Esophagus squamous epithelium (tissue), 5 donors: ENCODE results near the gene BHLHA15. TPM values are rescaled to one million over a fixed set of nuclear protein-coding genes. Genes with fewer than 3 reads are reported as not detected.

Experiments
- DNase-seq: peaks from one replicate; lab custom pipeline; 2025; lab: John Stamatoyannopoulos, UW
- H3K27ac ChIP-seq, 4 donors: fragments of 200-600 bp; sonication (generic); one replicate each; pipeline ENCODE4 v1.5.1; 2016 to 2019; ENCODE audit warnings: mild to moderate bottlenecking in 1 of 4
- H3K27me3 ChIP-seq, 4 donors: fragments of 200-600 bp; sonication (generic); 1 replicate in 3 of 4; 2 replicates in 1 of 4; pipeline versions ENCODE4 v1.5.1 to v1.6.0; 2017 to 2021; ENCODE audit warnings: antibody characterized with exemption in 1 of 4
- H3K36me3 ChIP-seq, 3 donors: fragments of 200-600 bp; sonication (generic); one replicate each; pipeline ENCODE4 v1.5.1; 2016 to 2019
- H3K4me1 ChIP-seq, 3 donors: fragments of 200-600 bp; sonication (generic); one replicate each; pipeline ENCODE4 v1.5.1; 2017 to 2019
- H3K4me3 ChIP-seq, 4 donors: fragments of 200-600 bp; sonication (generic); 1 replicate in 3 of 4; 2 replicates in 1 of 4; pipeline ENCODE4 v1.5.1; 2016 to 2019; ENCODE audit warnings: mild to moderate bottlenecking in 2 of 4, moderate library complexity in 1 of 4
- H3K9me3 ChIP-seq, 3 donors: fragments of 200-600 bp; sonication (generic); one replicate each; pipeline ENCODE4 v1.5.1; 2016 to 2019
- POLR2A ChIP-seq, 4 donors: fragments of 450-650 bp; IDR thresholded peaks; one replicate each; pipeline ENCODE4 v1.6.1; 2017; ENCODE audit warnings: antibody characterized with exemption in 4 of 4, mild to moderate bottlenecking in 4 of 4, moderate library complexity in 3 of 4
- WGBS, 2 donors: methylation state at CpG; one replicate each; pipeline ENCODE4 v1.1.5; 2018; 5-methylcytosine and 5-hydroxymethylcytosine counted together
- intact Hi-C: fragments of 100-400 bp; cut with DNase I; formaldehyde crosslinking; loops from one replicate; pipeline ENCODE4 v1.15.0; 2022
- total RNA-seq, 4 donors: library from RNA; depleted of rRNA; stranded (reverse); fragments of >200 nt; gene quantifications; one replicate each; pipeline ENCODE4 v1.1.0, GENCODE V29; 2016
- TF ChIP-seq, protein P1 (sequence below), 6 experiments: fragments of 450-650 bp in 4 of 6; fragments of 200-600 bp in 2 of 6; sonication (generic) in 2 of 6; IDR thresholded peaks; one replicate each; pipeline ENCODE4 v1.5.1; 2016 to 2019; ENCODE audit warnings: antibody characterized with exemption in 6 of 6, mild to moderate bottlenecking in 4 of 6, moderate library complexity in 4 of 6
- donor health status: DM: yes; HTN: yes; CAD: no.

The BHLHA15 gene
- total RNA-seq, 4 donors from 2014 or later = 0.82 to 8.0 (median 2.3) TPM

DNA sequence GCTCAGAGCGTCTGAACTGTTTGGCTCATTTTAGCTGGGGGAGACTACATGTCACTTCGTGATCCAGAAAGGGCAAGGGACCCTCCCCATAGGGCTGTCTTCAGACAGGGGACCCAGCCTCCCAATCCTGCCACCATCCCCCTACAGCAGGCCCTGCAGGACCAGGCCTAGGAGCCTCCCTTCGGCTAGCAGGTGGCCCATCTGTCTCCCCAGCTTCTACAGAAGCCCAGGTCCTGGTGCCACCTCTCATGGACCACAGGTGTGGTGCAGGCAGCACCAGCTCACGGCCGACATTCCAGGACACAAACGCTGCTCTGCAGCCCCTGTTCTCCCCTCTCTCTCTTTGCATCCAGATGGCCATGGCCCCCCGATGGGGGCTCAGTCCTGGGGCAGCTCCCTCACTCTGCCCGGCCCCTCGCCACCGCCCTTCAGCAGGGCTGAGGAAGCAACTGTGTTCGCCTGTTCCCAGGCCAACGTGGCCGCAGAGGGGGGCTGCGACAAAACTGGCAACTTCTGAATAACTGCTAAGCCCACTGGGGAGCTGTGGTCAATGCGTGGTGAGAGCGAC, 30.5 kb downstream of the BHLHA15 start:
- H3K9me3 ChIP-seq = no peaks in the 10 kb centered on the region
- WGBS, 2 donors = 81 to 84% methylated on average over 8 of the region's 16 CpGs
- H3K36me3 ChIP-seq = peaks cover 10 to 86% (median 17%) of the 10 kb centered on the region in 3 donors
- no peak for DNase-seq
- peaks cover 0 to 15% (median 3%) of the 10 kb centered on the region in 3 donors for H3K4me1 ChIP-seq
- intact Hi-C loops = no loop called here
- no peak overlapping the region for H3K4me3 ChIP-seq
- no peak overlapping the region for H3K27ac ChIP-seq
- H3K27me3 ChIP-seq = no peaks in the 10 kb centered on the region
- TF ChIP-seq, protein P1, sequence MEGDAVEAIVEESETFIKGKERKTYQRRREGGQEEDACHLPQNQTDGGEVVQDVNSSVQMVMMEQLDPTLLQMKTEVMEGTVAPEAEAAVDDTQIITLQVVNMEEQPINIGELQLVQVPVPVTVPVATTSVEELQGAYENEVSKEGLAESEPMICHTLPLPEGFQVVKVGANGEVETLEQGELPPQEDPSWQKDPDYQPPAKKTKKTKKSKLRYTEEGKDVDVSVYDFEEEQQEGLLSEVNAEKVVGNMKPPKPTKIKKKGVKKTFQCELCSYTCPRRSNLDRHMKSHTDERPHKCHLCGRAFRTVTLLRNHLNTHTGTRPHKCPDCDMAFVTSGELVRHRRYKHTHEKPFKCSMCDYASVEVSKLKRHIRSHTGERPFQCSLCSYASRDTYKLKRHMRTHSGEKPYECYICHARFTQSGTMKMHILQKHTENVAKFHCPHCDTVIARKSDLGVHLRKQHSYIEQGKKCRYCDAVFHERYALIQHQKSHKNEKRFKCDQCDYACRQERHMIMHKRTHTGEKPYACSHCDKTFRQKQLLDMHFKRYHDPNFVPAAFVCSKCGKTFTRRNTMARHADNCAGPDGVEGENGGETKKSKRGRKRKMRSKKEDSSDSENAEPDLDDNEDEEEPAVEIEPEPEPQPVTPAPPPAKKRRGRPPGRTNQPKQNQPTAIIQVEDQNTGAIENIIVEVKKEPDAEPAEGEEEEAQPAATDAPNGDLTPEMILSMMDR (IDR thresholded peaks at IDR 0.05) = no peak
- no peak for TF ChIP-seq POLR2A (IDR thresholded peaks at IDR 0.05)

DNA sequence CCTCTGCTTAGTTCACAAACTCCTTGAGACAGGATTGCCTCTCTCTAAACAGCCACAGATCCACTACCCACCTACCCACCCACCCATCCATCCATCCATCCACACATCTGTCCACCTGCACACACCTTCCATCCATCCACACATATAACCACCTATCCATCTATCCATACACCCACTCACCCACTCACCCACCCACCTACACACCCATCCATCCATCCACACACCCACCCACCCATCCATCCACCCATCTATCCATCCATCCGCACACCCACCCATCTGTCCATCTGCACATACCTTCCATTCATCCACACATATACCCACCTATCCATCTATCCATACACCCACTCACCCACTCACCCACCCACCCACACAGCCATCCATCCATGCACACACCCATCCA, 31.1 kb downstream of the BHLHA15 start:
- Histone ChIP-seq H3K4me3 (no peak overlapping the region), H3K9me3 (no peaks in the 10 kb centered on the region), H3K27ac (no peak overlapping the region), H3K27me3 (no peaks in the 10 kb centered on the region), H3K36me3 (peaks cover 9 to 82% (median 17%) of the 10 kb centered on the region in 3 donors), H3K4me1 (peaks cover 0 to 20% (median 3%) of the 10 kb centered on the region in 3 donors)
- TF ChIP-seq, protein P1 (IDR thresholded peaks at IDR 0.05) = no peak
- TF ChIP-seq POLR2A (IDR thresholded peaks at IDR 0.05) = no peak
- WGBS, 2 donors = 96% methylated on average over 1 of the region's 1 CpG
- DNase-seq = no peak
- intact Hi-C loops = no loop called here

DNA sequence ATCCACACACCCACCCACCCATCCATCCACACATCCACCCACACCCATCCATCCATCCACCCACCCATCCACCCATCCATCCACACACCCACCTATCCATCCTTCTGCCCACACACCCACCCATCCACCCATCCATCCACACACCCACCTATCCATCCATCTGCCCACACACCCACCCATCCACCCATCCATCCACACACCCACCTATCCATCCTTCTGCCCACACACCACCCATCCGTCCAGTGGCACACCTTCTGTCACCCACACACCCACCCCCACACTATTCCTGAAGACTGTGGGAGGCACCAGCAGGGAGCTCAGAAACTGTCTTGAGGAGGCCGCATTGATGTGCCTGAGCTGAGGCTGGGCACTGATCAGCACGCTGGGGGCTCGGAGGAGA, 31.7 kb downstream of the BHLHA15 start:
- TF ChIP-seq, protein P1 (IDR thresholded peaks at IDR 0.05) = no peak
- TF ChIP-seq POLR2A (IDR thresholded peaks at IDR 0.05) = no peak
- Histone ChIP-seq H3K9me3 (no peaks in the 10 kb centered on the region), H3K27ac (no peak overlapping the region), H3K4me1 (peaks cover 0 to 23% (median 3%) of the 10 kb centered on the region in 3 donors), H3K27me3 (no peaks in the 10 kb centered on the region), H3K4me3 (no peak overlapping the region), H3K36me3 (peaks cover 9 to 82% (median 12%) of the 10 kb centered on the region in 3 donors)
- intact Hi-C loops = no loop called here
- whole genome bisulfite sequencing, 2 donors = 80 to 90% methylated on average over 1 to 3 of the region's 4 CpGs
- DNase-seq = no peak

DNA sequence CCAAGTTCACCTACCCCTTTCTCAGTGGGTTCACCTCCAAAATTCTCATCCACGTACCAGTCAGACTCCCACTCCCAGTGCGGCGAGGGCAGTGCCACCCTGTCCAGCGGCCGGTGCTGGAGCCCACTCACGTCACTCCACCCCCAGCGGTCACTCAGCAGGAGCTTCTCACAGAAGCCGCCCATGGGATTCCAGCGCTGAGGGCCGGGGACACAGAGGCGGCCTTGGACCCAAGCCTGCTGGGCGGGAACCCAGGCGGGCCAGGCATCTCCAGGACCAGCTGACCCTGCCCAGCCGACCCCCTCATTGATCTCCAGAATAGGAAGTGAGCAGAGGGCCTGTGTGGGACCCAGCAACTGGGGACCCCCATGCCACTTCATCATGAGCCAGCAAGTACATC, 33.6 kb downstream of the BHLHA15 start:
- Histone ChIP-seq H3K27ac (peak overlapping the region in 1 of 4 donors; percentile 60), H3K4me3 (no peak overlapping the region), H3K27me3 (no peaks in the 10 kb centered on the region), H3K4me1 (peaks cover 0 to 40% (median 6%) of the 10 kb centered on the region in 3 donors), H3K9me3 (no peaks in the 10 kb centered on the region), H3K36me3 (peaks cover 4 to 68% (median 6%) of the 10 kb centered on the region in 3 donors)
- TF ChIP-seq, protein P1 (IDR thresholded peaks at IDR 0.05) = no peak
- no peak for TF ChIP-seq POLR2A (IDR thresholded peaks at IDR 0.05)
- 100% methylated on average over 1 to 2 of the region's 14 CpGs for WGBS, 2 donors
- DNase-seq = no peak
- intact Hi-C loops = no loop called here

DNA sequence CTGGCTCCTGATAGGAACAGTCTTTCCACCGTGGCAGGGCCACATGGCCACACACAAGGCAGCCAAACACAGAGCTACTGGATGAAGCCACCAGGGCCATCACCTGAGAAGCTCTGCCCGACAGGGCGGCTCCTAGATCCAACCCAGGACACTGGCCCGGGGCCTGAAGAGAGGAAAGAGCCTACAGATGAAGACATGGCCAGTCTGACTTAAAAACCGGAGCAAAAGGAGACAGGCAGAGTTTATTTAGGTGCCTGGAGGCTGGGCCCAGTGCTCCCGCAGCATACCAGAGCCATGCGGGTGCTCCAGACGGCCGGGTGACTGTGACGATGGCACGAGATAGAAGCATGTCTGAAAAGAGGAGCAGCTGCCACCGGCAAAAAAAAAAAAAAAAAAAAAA, 36.9 kb downstream of the BHLHA15 start:
- H3K4me3 ChIP-seq = no peak overlapping the region
- no peak for TF ChIP-seq POLR2A (IDR thresholded peaks at IDR 0.05)
- TF ChIP-seq, protein P1 (IDR thresholded peaks at IDR 0.05) = no peak
- H3K27me3 ChIP-seq = no peaks in the 10 kb centered on the region
- peaks cover 18 to 68% (median 27%) of the 10 kb centered on the region in 3 donors for H3K4me1 ChIP-seq
- DNase-seq = no peak
- WGBS, 2 donors = 94 to 100% methylated on average over 5 to 11 of the region's 12 CpGs
- H3K9me3 ChIP-seq = no peaks in the 10 kb centered on the region
- peaks cover 0 to 41% (median 4%) of the 10 kb centered on the region in 3 donors for H3K36me3 ChIP-seq
- intact Hi-C loops = no loop called here
- H3K27ac ChIP-seq = no peak overlapping the region
